PC-3 (cell line): ENCODE results near the gene MMP24OS. TPM values are rescaled to one million over a fixed set of nuclear protein-coding genes. Genes with fewer than 3 reads are reported as not detected.
"Not testable (repeated sequence)": the region's sequence is repeated elsewhere in the genome, so short reads cannot be mapped to it uniquely, and the experiment has no call there.

ENCODE experiments used
- ATAC-seq: fragments of 200-7000 bp; cut with Tn5 transposase; 2 replicates; pipeline ENCODE4 v1.9.1; 2020; ENCODE audit warnings: mild to moderate bottlenecking, moderate library complexity
- BruUV-seq: library from RNA; stranded (reverse); fragments of 400-500 nt; replicated peaks from 2 replicates; lab custom pipeline; 2021; lab: Mats Ljungman, UMichigan
- CTCF ChIA-PET: fragments of 300-600 bp; sonication (Branson Sonifier 250); formaldehyde crosslinking; loops from one replicate; lab custom pipeline; 2022; ENCODE audit warnings: antibody characterized with exemption; lab: Charles Lee
- POLR2A ChIA-PET: fragments of 300-600 bp; sonication (Branson Sonifier 250); formaldehyde crosslinking; loops from one replicate; lab custom pipeline; 2022; ENCODE audit warnings: antibody characterized with exemption; ENCODE audit not compliant: unreplicated experiment; lab: Charles Lee
- DNase-seq: peaks from one replicate; pipeline ENCODE4 v3.0.0-alpha.2; 2015
- H2AFZ ChIP-seq: fragments of 300-600 bp; sonication (generic); 2 replicates; pipeline ENCODE4 v1.6.0; 2016; ENCODE audit warnings: antibody characterized with exemption, low read length
- H3F3A ChIP-seq: fragments of 300-600 bp; sonication (generic); one replicate; pipeline ENCODE4 v1.6.0; 2017; ENCODE audit warnings: antibody characterized with exemption, low read length, control low read depth, mild to moderate bottlenecking; ENCODE audit not compliant: unreplicated experiment
- H3K27ac ChIP-seq: fragments of 300-600 bp; sonication (generic); 2 replicates; pipeline ENCODE4 v1.5.1; 2016; ENCODE audit warnings: mild to moderate bottlenecking, low read length
- H3K27me3 ChIP-seq: fragments of 300-600 bp; sonication (generic); 2 replicates; pipeline ENCODE4 v1.6.1; 2016; ENCODE audit warnings: low read length, mixed read lengths
- H3K36me3 ChIP-seq: fragments of 300-600 bp; sonication (generic); 2 replicates; pipeline ENCODE4 v1.6.1; 2016; ENCODE audit warnings: low read depth, mixed run types, low read length, mixed read lengths
- H3K4me1 ChIP-seq: fragments of 300-600 bp; sonication (generic); 2 replicates; pipeline ENCODE4 v1.5.1; 2016; ENCODE audit warnings: low read length; ENCODE audit not compliant: insufficient read depth
- H3K4me2 ChIP-seq: fragments of 300-600 bp; sonication (generic); 2 replicates; pipeline ENCODE4 v1.6.0; 2016; ENCODE audit warnings: low read length
- H3K4me3 ChIP-seq: fragments of 300-600 bp; sonication (generic); 2 replicates; pipeline ENCODE4 v1.5.1; 2016; ENCODE audit warnings: mild to moderate bottlenecking, low read length, mixed read lengths
- H3K79me2 ChIP-seq: fragments of 300-600 bp; sonication (generic); 2 replicates; pipeline ENCODE4 v1.6.1; 2017; ENCODE audit warnings: low read length, mixed read lengths
- H3K9ac ChIP-seq: fragments of 300-600 bp; sonication (generic); 2 replicates; pipeline ENCODE4 v1.6.0; 2016; ENCODE audit warnings: mild to moderate bottlenecking, low read length
- H3K9me2 ChIP-seq: fragments of 300-600 bp; sonication (generic); replicated peaks from 2 replicates; pipeline ENCODE4 v1.6.1; 2016; ENCODE audit warnings: mixed run types, low read length, mixed read lengths
- H3K9me3 ChIP-seq: fragments of 300-600 bp; sonication (generic); 2 replicates; pipeline ENCODE4 v1.6.1; 2016; ENCODE audit warnings: low read length, mixed read lengths
- H4K20me1 ChIP-seq: fragments of 300-600 bp; sonication (generic); 2 replicates; pipeline ENCODE4 v1.6.1; 2016; ENCODE audit warnings: low read length, mixed read lengths
- EZH2 ChIP-seq: fragments of 300-600 bp; sonication (generic); IDR thresholded peaks from one replicate; pipeline ENCODE4 v1.6.1; 2017; ENCODE audit warnings: antibody characterized with exemption, mild to moderate bottlenecking, low read length; ENCODE audit not compliant: unreplicated experiment
- EZH2phosphoT487 ChIP-seq: fragments of 300-600 bp; sonication (generic); IDR thresholded peaks from 2 replicates; pipeline ENCODE4 v1.6.1; 2018; ENCODE audit warnings: mild to moderate bottlenecking, antibody characterized with exemption, low read length, borderline replicate concordance
- intact Hi-C: fragments of 100-400 bp; cut with micrococcal nuclease; formaldehyde crosslinking; loops from 2 replicates; pipeline ENCODE4 v1.9.0; 2023
- total RNA-seq: library from RNA; depleted of rRNA; stranded (reverse); fragments of >200 nt; gene quantifications from 2 replicates; pipeline ENCODE4 v1.2.3, GENCODE V29; 2014
- TF ChIP-seq, protein P1 (sequence below): fragments of 300-600 bp; sonication (generic); conservative IDR thresholded peaks from 2 replicates; pipeline ENCODE4 v1.5.1; 2017; ENCODE audit warnings: antibody characterized with exemption, low read depth, mild to moderate bottlenecking, low read length

Gene MMP24OS
- total RNA-seq, 1 experiment from 2014 or later, result 19.5 TPM

DNA sequence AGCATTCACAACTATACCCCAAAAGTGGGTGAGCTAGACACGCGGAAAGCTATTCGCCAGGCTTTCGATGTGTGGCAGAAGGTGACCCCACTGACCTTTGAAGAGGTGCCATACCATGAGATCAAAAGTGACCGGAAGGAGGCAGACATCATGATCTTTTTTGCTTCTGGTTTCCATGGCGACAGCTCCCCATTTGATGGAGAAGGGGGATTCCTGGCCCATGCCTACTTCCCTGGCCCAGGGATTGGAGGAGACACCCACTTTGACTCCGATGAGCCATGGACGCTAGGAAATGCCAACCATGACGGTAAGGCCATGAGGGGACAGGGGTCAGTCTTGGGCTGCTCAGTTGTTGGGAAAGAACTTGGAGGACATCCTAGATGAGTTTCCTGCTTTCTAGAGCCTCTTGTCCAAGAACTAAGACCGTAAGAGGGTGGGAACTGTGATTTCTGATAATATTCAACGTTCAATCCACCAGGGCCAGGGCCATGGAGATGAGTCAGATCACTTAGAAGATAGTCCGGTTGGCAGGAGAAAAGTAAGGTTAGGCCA, 23.4 kb downstream of the MMP24OS start:
- Histone ChIP-seq H3K9me3 (no peaks in the 10 kb centered on the region), H2AFZ (no peak overlapping the region), H3K27me3 (no peaks in the 10 kb centered on the region), H4K20me1 (no peaks in the 10 kb centered on the region), H3K36me3 (no peaks in the 10 kb centered on the region), H3K9ac (no peak overlapping the region), H3K4me2 (no peak overlapping the region), H3K4me1 (no peaks in the 10 kb centered on the region), H3K27ac (no peak overlapping the region), H3K9me2 (no peaks in the 10 kb centered on the region), H3F3A (no peaks in the 10 kb centered on the region), H3K79me2 (no peaks in the 10 kb centered on the region), H3K4me3 (no peak overlapping the region)
- no peak for ATAC-seq
- intact Hi-C loops, result no loop called here
- DNase-seq, result no peak
- TF ChIP-seq, protein P1, sequence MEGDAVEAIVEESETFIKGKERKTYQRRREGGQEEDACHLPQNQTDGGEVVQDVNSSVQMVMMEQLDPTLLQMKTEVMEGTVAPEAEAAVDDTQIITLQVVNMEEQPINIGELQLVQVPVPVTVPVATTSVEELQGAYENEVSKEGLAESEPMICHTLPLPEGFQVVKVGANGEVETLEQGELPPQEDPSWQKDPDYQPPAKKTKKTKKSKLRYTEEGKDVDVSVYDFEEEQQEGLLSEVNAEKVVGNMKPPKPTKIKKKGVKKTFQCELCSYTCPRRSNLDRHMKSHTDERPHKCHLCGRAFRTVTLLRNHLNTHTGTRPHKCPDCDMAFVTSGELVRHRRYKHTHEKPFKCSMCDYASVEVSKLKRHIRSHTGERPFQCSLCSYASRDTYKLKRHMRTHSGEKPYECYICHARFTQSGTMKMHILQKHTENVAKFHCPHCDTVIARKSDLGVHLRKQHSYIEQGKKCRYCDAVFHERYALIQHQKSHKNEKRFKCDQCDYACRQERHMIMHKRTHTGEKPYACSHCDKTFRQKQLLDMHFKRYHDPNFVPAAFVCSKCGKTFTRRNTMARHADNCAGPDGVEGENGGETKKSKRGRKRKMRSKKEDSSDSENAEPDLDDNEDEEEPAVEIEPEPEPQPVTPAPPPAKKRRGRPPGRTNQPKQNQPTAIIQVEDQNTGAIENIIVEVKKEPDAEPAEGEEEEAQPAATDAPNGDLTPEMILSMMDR, result no peak
- TF ChIP-seq EZH2phosphoT487 (no peak), EZH2 (no peak)
- BruUV-seq, result no TSS peak
- CTCF ChIA-PET, result no interaction called here
- POLR2A ChIA-PET, result no interaction called here

DNA sequence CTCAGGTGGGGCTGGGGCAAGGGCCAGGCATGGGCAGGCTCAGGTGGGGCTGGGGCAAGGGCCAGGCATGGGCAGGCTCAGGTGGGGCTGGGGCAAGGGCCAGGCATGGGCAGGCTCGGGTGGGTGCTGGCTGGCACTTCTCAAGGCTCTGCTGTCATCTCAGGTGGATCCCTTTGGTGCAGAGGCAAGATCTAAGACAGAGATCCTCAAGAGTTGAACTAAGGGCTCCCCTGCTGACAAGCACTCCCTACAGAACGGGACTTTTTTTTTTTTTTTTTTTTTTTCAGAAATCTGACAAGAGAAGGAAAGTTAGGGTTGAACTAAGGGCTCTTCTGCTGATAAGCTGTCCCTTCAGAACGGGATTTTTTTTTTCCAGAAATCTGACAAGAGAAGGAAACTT, 24.9 kb downstream of the MMP24OS start:
- no peaks in the 10 kb centered on the region for H3K79me2 ChIP-seq
- intact Hi-C loops, result no loop called here
- H3K9me2 ChIP-seq, result no peaks in the 10 kb centered on the region
- TF ChIP-seq, protein P1, result no peak
- TF ChIP-seq EZH2 (no peak), EZH2phosphoT487 (no peak)
- ATAC-seq (no peak), DNase-seq (no peak)
- no peak overlapping the region for H3K4me3 ChIP-seq
- H3K27ac ChIP-seq, result no peak overlapping the region
- H4K20me1 ChIP-seq, result no peaks in the 10 kb centered on the region
- no peak overlapping the region for H3K4me2 ChIP-seq
- H3K36me3 ChIP-seq, result no peaks in the 10 kb centered on the region
- H3K4me1 ChIP-seq, result no peaks in the 10 kb centered on the region
- CTCF ChIA-PET, result no interaction called here
- H3K27me3 ChIP-seq, result no peaks in the 10 kb centered on the region
- no peak overlapping the region for H3K9ac ChIP-seq
- no peaks in the 10 kb centered on the region for H3K9me3 ChIP-seq
- H3F3A ChIP-seq, result no peaks in the 10 kb centered on the region
- H2AFZ ChIP-seq, result no peak overlapping the region
- POLR2A ChIA-PET, result no interaction called here
- no TSS peak for BruUV-seq

DNA sequence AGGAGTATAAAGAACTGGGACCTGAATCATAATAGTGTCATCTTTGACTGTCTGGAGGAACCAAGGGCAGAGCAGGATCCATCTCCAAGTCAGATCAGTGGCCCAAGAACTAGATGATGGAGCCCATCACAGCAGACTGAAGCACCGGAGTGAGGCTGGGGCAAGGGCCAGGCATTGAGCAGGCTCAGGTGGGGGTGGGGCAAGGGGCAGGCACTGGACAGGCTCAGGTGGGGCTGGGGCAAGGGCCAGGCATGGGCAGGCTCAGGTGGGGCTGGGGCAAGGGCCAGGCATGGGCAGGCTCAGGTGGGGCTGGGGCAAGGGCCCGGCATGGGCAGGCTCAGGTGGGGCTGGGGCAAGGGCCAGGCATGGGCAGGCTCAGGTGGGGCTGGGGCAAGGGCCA, 25.3 kb downstream of the MMP24OS start:
- intact Hi-C loops, H4K20me1 ChIP-seq, H2AFZ ChIP-seq, POLR2A ChIA-PET, H3K9me2 ChIP-seq, H3K4me1 ChIP-seq, CTCF ChIA-PET, H3K79me2 ChIP-seq, H3K9me3 ChIP-seq, H3K36me3 ChIP-seq, H3K4me2 ChIP-seq, H3K27ac ChIP-seq, ATAC-seq, H3K4me3 ChIP-seq, H3F3A ChIP-seq, BruUV-seq, H3K27me3 ChIP-seq, H3K9ac ChIP-seq, DNase-seq: not testable (repeated sequence)
